CD14-positive monocyte (primary cell): Measurements from ENCODE around the gene PDGFA. TPM values are rescaled to one million over a fixed set of nuclear protein-coding genes. Genes with fewer than 3 reads are reported as not detected.

ENCODE experiments used
- DNase-seq, 3 donors: peaks; one replicate each; pipeline ENCODE4 v3.0.0-alpha.2; 2011 to 2022
- H2AFZ ChIP-seq: 2 replicates; pipeline ENCODE4 v1.6.0; 2012; ENCODE audit warnings: mild to moderate bottlenecking, low read depth, low read length, inconsistent platforms; ENCODE audit not compliant: insufficient read depth, poor library complexity, severe bottlenecking
- H3K27ac ChIP-seq, 2 donors: 1 replicate in 1 of 2; 2 replicates in 1 of 2; pipeline ENCODE4 v1.5.1; 2012 to 2013; ENCODE audit warnings: low read length in 2 of 2, control low read depth in 1 of 2, inconsistent platforms in 1 of 2, low read depth in 1 of 2, mild to moderate bottlenecking in 1 of 2
- H3K27me3 ChIP-seq, 2 donors: one replicate each; pipeline versions ENCODE4 v1.6.0 to v1.6.1; 2011 to 2013; ENCODE audit warnings: low read length in 2 of 2; ENCODE audit not compliant: control insufficient read depth in 2 of 2, insufficient read depth in 2 of 2
- H3K36me3 ChIP-seq, 2 donors: replicated peaks in 1 of 2; 1 replicate in 1 of 2; 2 replicates in 1 of 2; pipeline versions ENCODE4 v1.5.1 to v1.6.1; 2012 to 2013; ENCODE audit warnings: low read length in 2 of 2, control low read depth in 1 of 2, inconsistent platforms in 1 of 2, mild to moderate bottlenecking in 1 of 2; ENCODE audit not compliant: insufficient read depth in 2 of 2, control insufficient read depth in 1 of 2
- H3K4me1 ChIP-seq, 2 donors: 1 replicate in 1 of 2; 2 replicates in 1 of 2; pipeline versions ENCODE4 v1.5.1 to v1.6.1; 2012 to 2013; ENCODE audit warnings: low read length in 2 of 2, control low read depth in 1 of 2, inconsistent platforms in 1 of 2, mild to moderate bottlenecking in 1 of 2, moderate library complexity in 1 of 2; ENCODE audit not compliant: insufficient read depth in 2 of 2, control insufficient read depth in 1 of 2
- H3K4me2 ChIP-seq: replicated peaks from 2 replicates; pipeline ENCODE3; 2012; ENCODE audit warnings: low read length, moderate library complexity, mild to moderate bottlenecking; ENCODE audit not compliant: poor library complexity, severe bottlenecking; ENCODE audit errors: extremely low read depth
- H3K4me3 ChIP-seq, 3 experiments: fragments of 200-600 bp in 1 of 3; sonication (generic) in 1 of 3; replicated peaks in 1 of 3; 1 replicate in 2 of 3; 2 replicates in 1 of 3; pipeline ENCODE4 v1.5.1; 2011 to 2013; ENCODE audit warnings: low read length in 3 of 3, mild to moderate bottlenecking in 3 of 3, control low read depth in 2 of 3, low read depth in 2 of 3, inconsistent platforms in 1 of 3, moderate library complexity in 1 of 3
- H3K79me2 ChIP-seq: 2 replicates; pipeline ENCODE4 v1.6.0; 2012; ENCODE audit warnings: mild to moderate bottlenecking, control low read depth, inconsistent platforms, low read length, moderate library complexity; ENCODE audit not compliant: insufficient read depth
- H3K9ac ChIP-seq: 2 replicates; pipeline ENCODE4 v1.6.0; 2017; ENCODE audit warnings: low read length, mild to moderate bottlenecking; ENCODE audit not compliant: insufficient read depth, poor library complexity, severe bottlenecking
- H3K9me3 ChIP-seq, 2 donors: replicated peaks in 1 of 2; 1 replicate in 1 of 2; 2 replicates in 1 of 2; pipeline versions ENCODE4 v1.5.1 to v1.6.1; 2012 to 2013; ENCODE audit warnings: low read length in 2 of 2, control low read depth in 1 of 2; ENCODE audit not compliant: control insufficient read depth in 1 of 2, insufficient read depth in 1 of 2
- H4K20me1 ChIP-seq: 2 replicates; pipeline ENCODE4 v1.6.0; 2012; ENCODE audit warnings: mild to moderate bottlenecking, low read length, control low read depth, moderate library complexity; ENCODE audit not compliant: insufficient read depth
- H3K27ac Mint-ChIP-seq, 7 donors: one replicate each; pipeline ENCODE4 v1.8.0; 2020; ENCODE audit warnings: mild to moderate bottlenecking in 7 of 7, mixed read lengths in 7 of 7, moderate library complexity in 6 of 7, inconsistent platforms in 2 of 7
- H3K27me3 Mint-ChIP-seq, 3 donors: one replicate each; pipeline ENCODE4 v1.8.0; 2021 to 2022; ENCODE audit warnings: low read depth in 3 of 3, mild to moderate bottlenecking in 3 of 3, mixed read lengths in 3 of 3, moderate library complexity in 3 of 3, inconsistent platforms in 1 of 3
- H3K36me3 Mint-ChIP-seq, 2 donors: one replicate each; pipeline ENCODE4 v1.8.0; 2020; ENCODE audit warnings: mixed read lengths in 2 of 2, inconsistent platforms in 1 of 2, mild to moderate bottlenecking in 1 of 2
- H3K4me1 Mint-ChIP-seq: one replicate; pipeline ENCODE4 v1.8.0; 2020; ENCODE audit warnings: mild to moderate bottlenecking, mixed read lengths
- H3K4me3 Mint-ChIP-seq, 2 donors: one replicate each; pipeline ENCODE4 v1.8.0; 2020; ENCODE audit warnings: mild to moderate bottlenecking in 2 of 2, mixed read lengths in 2 of 2, moderate library complexity in 1 of 2
- H3K9me3 Mint-ChIP-seq, 7 donors: one replicate each; pipeline ENCODE4 v1.8.0; 2020 to 2022; ENCODE audit warnings: mixed read lengths in 7 of 7, mild to moderate bottlenecking in 6 of 7, moderate library complexity in 6 of 7, inconsistent platforms in 2 of 7
- WGBS: methylation state at CpG from one replicate; pipeline ENCODE4 v1.1.5; 2013; ENCODE audit warnings: missing lambda C conversion rate; ENCODE audit not compliant: insufficient coverage; 5-methylcytosine and 5-hydroxymethylcytosine counted together
- intact Hi-C, 2 donors: fragments of 100-400 bp; cut with micrococcal nuclease; formaldehyde crosslinking; loops; one replicate each; pipeline versions ENCODE4 v1.15.0 to v1.15.1; 2023
- polyA plus RNA-seq, 3 donors: library from polyadenylated mRNA; depleted of rRNA in 1 of 3; unstranded in 2 of 3; stranded (reverse) in 1 of 3; fragments of 300-500 nt in 2 of 3; fragments of >200 nt in 1 of 3; fragmentation: Illumina TruSeq in 2 of 3; gene quantifications; 1 replicate in 2 of 3; 2 replicates in 1 of 3; pipeline ENCODE4 v1.2.3, GENCODE V29; 2012 to 2021
- TF ChIP-seq, protein P1 (sequence below): fragments of 200-600 bp; IDR thresholded peaks from one replicate; pipeline ENCODE4 v1.8.0; 2022; ENCODE audit warnings: antibody characterized with exemption, mild to moderate bottlenecking

PDGFA gene
- polyA plus RNA-seq, 3 donors, result 0.29 TPM; not detected in 2

DNA sequence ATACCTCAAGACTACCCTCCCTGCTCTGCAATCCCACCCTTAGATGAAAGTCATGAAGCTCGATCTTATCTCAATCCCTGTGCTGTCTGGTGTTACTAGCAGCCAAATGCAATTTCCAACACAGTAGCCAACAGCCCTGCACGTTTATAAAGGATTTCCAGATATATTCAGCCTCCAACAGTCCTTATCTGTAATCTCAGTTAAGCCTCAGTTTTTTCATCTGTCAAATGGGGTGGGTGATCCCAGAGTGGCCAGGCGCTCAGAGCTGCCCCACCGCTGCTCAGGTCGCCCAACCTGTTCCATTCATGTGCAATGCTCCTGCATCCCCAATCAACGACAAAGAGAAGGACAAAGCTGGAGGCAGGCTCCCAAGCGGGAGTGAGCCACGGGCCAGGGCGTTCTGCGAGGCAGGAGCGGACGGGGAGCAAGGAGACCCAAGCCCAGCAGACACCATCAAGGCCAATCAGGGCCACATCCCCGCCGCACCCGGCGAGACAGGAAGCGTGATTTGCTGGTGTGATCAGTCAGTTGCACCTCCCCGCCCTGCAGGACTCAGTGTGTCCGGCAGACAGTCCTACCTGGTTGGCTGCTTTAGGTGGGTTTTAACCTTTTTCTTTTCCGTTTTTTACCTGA is 19.7 kb downstream of the PDGFA start:
- Histone ChIP-seq H3K4me2 (no peak overlapping the region), H3K27ac (no peak overlapping the region), H3K4me3 (no peak overlapping the region), H3K9me3 (no peaks in the 10 kb centered on the region), H3K4me1 (no peaks in the 10 kb centered on the region), H2AFZ (no peak overlapping the region), H3K36me3 (no peaks in the 10 kb centered on the region), H4K20me1 (no peaks in the 10 kb centered on the region), H3K79me2 (no peaks in the 10 kb centered on the region), H3K27me3 (no peaks in the 10 kb centered on the region), H3K9ac (no peak overlapping the region)
- Mint-ChIP-seq H3K4me3 (no peak overlapping the region), H3K27me3 (peaks cover 0 to 4% (median 0%) of the 10 kb centered on the region in 3 donors), H3K27ac (no peak overlapping the region), H3K9me3 (peaks cover 0 to 8% (median 0%) of the 10 kb centered on the region in 7 donors), H3K4me1 (no peaks in the 10 kb centered on the region), H3K36me3 (no peaks in the 10 kb centered on the region)
- TF ChIP-seq, protein P1, sequence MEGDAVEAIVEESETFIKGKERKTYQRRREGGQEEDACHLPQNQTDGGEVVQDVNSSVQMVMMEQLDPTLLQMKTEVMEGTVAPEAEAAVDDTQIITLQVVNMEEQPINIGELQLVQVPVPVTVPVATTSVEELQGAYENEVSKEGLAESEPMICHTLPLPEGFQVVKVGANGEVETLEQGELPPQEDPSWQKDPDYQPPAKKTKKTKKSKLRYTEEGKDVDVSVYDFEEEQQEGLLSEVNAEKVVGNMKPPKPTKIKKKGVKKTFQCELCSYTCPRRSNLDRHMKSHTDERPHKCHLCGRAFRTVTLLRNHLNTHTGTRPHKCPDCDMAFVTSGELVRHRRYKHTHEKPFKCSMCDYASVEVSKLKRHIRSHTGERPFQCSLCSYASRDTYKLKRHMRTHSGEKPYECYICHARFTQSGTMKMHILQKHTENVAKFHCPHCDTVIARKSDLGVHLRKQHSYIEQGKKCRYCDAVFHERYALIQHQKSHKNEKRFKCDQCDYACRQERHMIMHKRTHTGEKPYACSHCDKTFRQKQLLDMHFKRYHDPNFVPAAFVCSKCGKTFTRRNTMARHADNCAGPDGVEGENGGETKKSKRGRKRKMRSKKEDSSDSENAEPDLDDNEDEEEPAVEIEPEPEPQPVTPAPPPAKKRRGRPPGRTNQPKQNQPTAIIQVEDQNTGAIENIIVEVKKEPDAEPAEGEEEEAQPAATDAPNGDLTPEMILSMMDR, result no peak
- whole genome bisulfite sequencing, result 95% methylated on average over 19 of the region's 20 CpGs
- intact Hi-C loops, result no loop called here
- DNase-seq, result no peak

DNA sequence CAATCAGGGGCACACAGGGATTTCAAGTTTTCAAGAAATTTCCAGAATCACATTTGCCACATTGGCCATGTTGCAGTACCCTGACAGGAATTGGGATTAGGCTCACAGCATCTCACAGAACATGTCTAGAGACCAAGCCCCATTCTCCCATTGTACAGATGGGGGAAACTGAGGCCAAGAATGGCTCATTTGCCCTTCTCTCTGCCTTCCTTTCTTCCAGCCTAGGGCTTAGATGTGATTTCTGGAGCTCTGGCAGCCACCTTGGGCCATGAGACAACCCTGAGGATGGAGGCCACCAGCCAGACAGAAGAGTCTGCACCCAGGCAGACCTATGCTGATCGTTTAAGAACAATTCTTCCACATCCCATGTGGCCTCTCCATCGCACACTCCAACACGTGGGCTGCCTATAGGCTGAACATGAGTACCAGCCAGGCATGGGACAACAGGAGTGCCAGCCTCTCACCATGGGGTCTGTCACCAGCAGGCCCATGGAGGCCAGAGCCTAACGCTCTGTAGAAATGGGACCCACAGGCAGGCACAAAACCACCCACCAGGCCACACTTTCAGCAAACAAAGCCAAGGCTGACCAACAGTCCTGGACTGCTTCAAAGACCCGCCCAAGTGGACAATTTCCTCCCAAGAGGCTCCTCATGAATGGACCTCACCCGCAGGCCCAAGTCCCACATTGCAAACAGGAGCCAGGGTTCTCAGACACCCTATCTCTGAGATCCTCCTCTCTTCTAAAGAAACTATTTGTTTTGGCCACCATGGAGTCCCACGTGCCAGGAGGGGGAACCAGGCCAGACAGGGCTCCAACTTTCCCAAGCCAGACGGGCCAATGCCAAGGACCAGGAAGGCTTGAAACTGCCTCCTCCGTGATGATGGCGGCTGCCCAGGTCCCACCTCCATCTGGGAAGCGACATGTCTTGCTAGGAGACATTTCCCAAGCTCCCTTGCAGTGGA is 20.7 kb downstream of the PDGFA start:
- Histone ChIP-seq H3K79me2 (no peaks in the 10 kb centered on the region), H3K4me3 (no peak overlapping the region), H3K36me3 (no peaks in the 10 kb centered on the region), H3K9ac (no peak overlapping the region), H3K27me3 (no peaks in the 10 kb centered on the region), H3K9me3 (peaks cover 0 to 4% of the 10 kb centered on the region in 2 donors), H3K4me2 (no peak overlapping the region), H3K4me1 (no peaks in the 10 kb centered on the region), H4K20me1 (no peaks in the 10 kb centered on the region), H2AFZ (no peak overlapping the region), H3K27ac (no peak overlapping the region)
- H3K36me3 Mint-ChIP-seq, result no peaks in the 10 kb centered on the region
- H3K4me1 Mint-ChIP-seq, result no peaks in the 10 kb centered on the region
- H3K27ac Mint-ChIP-seq, result no peak overlapping the region
- H3K9me3 Mint-ChIP-seq, result peaks cover 0 to 8% (median 0%) of the 10 kb centered on the region in 7 donors
- no peak overlapping the region for H3K4me3 Mint-ChIP-seq
- WGBS, result 97% methylated on average over 9 of the region's 11 CpGs
- DNase-seq, result no peak
- intact Hi-C loops, result no loop called here
- peaks cover 0 to 2% (median 1%) of the 10 kb centered on the region in 3 donors for H3K27me3 Mint-ChIP-seq
- TF ChIP-seq, protein P1, result no peak
